Muscle of back (tissue), 11 donors: Measurements from ENCODE around the gene SCAND1. TPM values are rescaled to one million over a fixed set of nuclear protein-coding genes. Genes with fewer than 3 reads are reported as not detected.
"Not testable (repeated sequence)": the region's sequence is repeated elsewhere in the genome, so short reads cannot be mapped to it uniquely, and the experiment has no call there.

Experiments used
- DNase-seq, 3 donors: peaks; one replicate each; pipeline versions ENCODE4 v3.0.0 to v3.0.0-alpha.2; 2013
- polyA plus RNA-seq, 10 donors: library from polyadenylated mRNA; unstranded; fragments of 120-200 nt; gene quantifications; one replicate each; pipeline ENCODE4 v1.2.1, GENCODE V29; 2013; ENCODE audit not compliant: insufficient read length in 10 of 10

Gene SCAND1
- polyA plus RNA-seq, 10 donors: 16.6 to 36.3 (median 21.0) TPM

- DNase-seq: no peak
Measured at GRCh38 chr20:35967979-35968640, 13.8 kb upstream of the SCAND1 start, which contains the start of gene CNBD2. Gene CNBD2 (plus strand): TSS chr20:35968590. CDS start chr20:35968763, 173 bp downstream.

DNA sequence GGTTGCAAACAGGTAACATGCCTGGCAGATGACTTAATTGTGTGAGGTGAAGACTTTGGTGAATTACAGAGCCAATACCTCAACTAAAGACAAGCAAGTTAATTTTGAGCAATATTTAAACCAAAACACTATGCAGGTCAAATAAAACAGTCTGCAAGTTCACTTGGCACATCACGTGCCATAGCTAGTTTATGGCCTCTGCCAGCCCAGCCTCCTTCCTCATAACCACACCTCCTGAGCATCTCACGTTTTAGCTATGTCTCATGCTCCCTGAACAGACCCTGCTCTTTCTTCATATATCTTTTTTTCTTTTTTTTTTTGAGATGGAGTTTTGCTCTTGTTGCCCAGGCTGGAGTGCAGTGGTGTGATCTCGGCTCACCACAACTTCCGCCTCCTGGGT lies 9.6 kb upstream of the SCAND1 start:
- no peak for DNase-seq

DNA sequence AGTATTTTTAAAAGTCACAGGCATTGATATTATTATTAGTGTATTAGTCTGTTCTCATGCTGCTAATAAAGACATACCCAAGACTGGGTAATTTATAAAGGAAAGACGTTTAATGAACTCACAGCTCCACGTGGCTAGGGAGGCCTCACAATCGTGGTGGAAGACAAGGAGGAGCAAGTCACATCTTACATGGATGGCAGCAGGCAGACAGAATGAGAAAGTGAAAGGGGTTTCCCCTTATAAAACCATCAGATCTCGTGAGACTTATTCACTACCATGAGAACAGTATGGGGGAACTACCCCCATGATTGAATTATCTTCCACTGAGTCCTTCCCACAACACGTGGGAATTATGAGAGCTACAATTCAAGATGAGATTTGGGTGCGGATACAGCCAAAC lies 5.0 kb upstream of the SCAND1 start:
- DNase-seq: not testable (repeated sequence)

DNA sequence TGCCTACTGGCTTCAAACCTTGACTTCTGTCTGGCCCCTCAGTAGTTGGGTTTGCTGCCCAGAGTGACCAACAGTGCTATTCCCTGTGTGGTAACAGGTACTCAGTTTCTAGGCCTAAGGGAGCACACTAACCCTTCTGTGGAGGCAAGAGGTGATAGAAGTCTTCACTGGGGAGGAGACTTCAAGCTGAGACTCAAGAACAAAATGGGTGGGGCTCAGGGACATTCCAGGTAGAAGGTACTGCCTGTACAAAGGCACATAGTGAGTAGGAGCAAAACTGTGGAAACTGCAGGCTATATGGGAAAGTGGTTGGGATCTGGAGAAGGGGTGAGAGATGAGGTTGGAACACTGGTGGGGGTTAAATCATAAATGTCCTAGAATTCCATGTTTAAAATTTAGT lies 2.3 kb upstream of the SCAND1 start:
- DNase-seq: no peak

GRCh38 chr20:35954907-35955251 lies 577 bp upstream of the SCAND1 start:
- DNase-seq: no peak

DNA sequence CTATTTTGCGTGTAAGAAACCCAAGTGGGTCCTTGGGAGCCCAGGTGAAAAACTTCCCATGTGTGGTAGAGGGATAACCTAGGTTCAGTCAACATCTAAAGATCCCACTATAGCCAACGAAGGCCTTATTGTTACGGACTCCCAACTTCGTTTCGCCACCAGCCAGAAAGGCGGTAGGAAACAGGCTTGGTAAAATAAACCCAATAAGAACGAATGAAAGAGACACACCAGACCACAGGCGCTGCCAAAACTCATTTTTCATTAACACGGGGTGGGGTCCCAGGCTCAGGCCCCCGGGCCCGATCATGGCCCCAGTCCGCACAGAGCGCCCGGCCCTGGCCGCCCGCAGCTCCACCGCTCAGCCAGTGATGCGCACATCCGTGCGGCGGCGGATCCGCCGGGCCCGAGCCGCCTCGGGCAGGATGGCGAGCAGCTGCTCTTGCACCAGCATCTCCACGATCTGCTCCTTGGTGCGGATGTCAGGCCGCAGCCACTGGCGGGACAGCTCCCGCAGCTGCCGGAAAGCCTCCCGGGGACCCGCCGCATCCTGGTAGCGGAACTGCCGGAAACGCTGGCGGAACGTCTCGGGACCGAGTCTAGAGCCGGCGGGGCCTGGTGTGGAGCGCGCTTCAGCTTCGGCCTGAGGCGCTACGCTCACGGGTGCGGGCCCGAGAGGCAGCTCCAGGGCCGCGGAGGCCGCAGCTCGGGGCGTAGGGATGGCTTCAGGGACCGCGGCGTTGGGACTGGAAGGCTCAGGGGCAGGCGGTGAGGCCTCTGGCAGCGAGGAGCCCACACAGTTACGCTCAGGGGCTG lies 709 bp downstream of the SCAND1 start:
- DNase-seq: peak in 1 of 3 donors; percentile 49

DNA sequence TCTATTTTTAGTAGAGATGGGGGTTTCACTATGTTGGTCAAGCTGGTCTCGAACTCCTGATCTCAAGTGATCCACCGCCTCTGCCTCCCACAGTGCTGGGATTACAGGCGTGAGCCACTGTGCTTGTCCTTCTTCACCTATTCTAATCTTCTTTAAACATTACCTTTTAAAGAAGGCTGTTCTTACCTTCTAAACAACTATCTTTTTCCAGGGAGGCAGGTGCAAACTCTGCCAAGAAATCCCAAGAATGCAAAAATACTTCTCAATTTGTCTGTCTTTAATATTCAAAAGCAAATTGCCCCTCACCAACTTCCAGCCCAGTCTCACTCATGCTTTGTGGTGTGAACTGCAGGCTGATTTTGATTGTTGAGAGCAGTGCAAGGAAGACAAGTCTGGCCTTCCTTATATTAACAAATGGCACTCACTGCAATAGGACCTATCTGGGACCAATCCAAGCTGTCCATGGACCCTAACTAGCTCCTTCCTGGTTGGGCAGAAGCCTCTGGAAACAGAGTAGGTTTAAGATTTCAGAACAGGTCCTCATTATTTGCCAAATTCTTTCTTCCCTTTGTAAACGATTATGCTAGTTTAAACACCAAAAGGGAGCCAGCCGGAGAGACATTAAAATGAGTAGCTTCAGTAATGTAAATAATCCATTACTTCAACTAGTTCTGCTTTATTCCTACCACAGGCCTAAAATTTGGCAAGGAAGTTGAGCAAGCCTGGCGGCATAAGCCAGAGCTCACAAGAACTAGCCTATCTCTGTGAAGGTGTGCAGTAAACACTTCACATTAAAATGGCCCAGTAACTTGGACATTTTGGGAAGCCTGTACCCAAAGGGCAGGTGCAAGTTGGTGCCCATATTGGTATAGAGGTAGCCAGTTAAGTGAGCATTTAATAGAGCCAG lies 1.6 kb downstream of the SCAND1 start:
- peak in 1 of 3 donors; percentile 22 for DNase-seq

DNA sequence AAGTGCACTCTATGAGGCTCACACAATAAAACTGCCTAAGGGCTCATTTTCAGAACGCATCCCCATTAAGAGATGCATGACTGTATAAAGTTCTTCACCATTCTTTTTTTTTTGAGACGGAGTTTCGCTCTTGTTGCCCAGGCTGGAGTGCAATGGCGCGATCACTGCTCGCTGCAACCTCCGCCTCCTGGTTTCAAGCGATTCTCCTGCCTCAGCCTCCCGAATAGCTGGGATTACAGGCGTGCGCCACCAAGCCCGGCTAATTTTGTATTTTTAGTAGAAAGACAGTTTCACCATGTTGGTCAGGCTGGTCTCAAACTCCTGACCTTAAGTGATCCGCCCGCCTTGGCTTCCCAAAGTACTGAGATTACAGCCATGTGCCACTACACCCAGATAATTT lies 2.2 kb downstream of the SCAND1 start:
- DNase-seq: not testable (repeated sequence)

DNA sequence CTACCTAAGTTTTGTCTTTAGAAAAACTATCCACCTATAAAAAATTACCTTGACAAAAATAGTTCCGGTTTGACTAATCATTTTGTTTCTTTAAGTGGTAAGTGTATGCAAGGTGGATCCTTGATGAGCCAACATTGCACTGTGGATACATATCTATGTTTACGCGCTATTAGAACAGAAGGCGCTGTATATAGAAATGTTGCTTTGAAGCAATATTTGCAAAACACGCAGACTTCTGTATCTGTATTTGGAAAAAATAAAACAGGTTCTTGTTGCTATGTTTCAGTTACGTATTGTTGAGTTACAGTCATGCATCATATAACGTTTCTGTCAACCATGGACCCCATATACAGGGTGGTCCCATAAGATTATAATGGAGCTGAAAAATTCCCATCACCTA lies 4.2 kb downstream of the SCAND1 start:
- no peak for DNase-seq

DNA sequence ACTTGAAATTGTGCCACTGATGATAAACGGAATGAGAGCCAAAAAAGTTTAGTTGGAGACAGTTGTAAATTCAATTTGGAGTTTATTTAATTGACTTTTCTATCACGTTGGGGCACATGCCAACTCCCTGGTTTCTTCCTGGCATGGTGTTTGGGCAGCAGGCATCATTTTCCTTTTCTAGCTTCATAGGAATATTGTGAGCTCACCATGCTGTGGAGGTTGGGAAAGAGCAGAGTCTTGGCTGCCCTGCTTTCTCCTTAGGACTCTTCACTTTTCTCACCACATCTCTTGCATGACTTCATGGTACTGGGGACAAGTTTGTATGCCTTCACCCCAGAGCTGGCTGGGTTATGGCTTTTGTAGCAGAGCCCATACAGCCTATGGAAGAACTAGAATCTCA lies 6.4 kb downstream of the SCAND1 start:
- no peak for DNase-seq

DNA sequence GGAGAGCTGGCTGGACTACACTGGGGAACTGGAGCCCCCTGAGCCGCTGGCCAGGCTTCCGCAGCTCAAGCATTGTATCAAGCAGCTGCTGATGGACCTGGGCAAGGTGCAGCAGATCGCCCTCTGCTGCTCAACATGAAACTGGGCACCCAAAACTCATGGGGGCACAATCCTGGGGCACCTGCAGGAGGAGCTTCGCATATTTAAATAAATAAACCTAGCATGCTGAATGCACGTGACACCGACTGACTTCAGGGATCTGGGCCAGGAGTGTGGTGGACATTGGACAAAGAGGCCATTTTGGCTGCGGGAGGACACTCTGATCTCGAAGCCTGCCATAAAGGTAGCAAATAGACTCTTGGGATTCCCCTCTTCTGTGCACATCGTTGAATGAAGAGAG lies 6.8 kb downstream of the SCAND1 start:
- no peak for DNase-seq

GRCh38 chr20:35942243-35942642 lies 12.1 kb downstream of the SCAND1 start:
- no peak for DNase-seq

DNA sequence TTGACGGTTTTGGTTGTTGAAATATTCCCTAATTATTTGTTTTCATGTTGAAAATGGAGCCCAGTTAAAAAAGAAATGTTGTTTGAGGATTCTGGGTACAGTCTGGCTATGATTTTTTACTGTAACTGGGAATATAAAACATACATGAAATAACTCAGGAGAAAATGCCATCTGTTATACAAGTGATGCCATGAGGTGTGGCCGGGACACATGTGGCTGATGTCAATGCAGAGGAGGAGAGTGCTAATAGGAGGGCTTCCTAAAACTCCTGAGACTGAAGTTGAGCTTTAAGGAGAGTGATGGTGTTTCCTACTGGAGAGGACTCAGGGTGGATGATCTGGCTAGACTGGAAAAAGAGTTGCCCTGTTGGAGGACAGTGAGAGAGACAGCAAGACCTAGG lies 12.7 kb downstream of the SCAND1 start:
- no peak for DNase-seq

- no peak for DNase-seq
Measured at GRCh38 chr20:35939264-35939663, 15.0 kb downstream of the SCAND1 start.

DNA sequence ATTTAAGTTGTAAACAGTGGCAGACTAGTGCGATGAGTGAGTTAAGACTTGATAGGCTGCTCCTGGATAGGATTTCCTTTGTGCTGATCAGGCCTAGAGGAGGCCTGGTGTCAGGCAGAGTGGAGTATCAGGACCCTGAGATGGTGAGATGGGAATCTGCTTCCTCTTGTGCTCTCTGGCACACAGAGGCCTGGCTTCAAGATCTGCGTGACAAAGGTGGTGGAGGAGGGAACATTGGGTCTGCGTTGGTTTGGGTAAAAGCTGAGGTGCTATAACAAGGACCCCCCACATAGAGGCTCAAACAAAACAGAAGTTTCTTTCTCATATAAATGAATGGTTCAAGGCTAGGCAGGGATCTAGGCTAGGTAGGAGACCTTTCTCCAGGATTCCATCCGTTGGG lies 20.3 kb downstream of the SCAND1 start:
- DNase-seq: no peak

- DNase-seq: no peak
Measured at GRCh38 chr20:35929301-35929700, 25.0 kb downstream of the SCAND1 start.

GRCh38 chr20:35920523-35920922 lies 33.8 kb downstream of the SCAND1 start:
- no peak for DNase-seq

DNA sequence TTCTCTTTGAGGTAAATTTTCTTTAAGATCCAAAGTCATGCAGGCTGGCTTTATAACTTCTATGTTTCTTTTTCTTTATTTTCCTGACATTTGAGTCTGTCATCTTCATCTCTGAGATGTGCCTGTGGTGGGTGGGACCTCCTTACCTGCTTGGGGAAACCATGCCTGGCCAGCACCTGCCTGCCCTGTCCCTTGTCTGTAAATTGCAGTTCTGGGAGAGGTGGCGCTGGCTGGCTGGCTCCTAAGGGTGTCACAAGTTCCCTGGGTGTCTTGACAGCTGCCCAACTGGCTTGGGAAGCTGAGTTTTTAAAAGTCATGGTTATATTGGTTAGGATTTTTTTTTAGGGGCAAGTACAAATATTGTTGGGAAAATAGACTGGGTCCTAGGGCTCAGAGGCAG lies 36.3 kb downstream of the SCAND1 start:
- no peak for DNase-seq

DNA sequence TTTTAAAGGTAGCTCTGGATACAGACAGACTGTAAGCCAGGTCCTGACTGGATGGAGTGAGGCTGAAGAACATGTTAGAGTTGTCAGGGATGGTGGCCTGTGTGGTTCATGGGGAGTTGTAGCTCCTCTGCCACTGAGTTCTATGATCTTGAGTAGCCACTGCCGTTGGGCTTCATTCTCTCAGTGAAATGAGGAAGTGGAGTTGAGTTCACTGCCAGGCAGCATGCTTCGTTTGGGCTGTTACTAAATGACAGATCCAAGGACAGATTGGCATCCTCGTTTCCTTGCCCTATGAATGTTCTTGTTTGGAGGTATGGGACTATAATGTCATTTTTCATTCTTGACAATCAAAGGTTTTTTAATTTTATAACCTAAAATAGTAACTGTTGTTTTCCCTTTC lies 37.2 kb downstream of the SCAND1 start:
- DNase-seq: no peak

GRCh38 chr20:35912881-35913280 lies 41.4 kb downstream of the SCAND1 start:
- DNase-seq: no peak

DNA sequence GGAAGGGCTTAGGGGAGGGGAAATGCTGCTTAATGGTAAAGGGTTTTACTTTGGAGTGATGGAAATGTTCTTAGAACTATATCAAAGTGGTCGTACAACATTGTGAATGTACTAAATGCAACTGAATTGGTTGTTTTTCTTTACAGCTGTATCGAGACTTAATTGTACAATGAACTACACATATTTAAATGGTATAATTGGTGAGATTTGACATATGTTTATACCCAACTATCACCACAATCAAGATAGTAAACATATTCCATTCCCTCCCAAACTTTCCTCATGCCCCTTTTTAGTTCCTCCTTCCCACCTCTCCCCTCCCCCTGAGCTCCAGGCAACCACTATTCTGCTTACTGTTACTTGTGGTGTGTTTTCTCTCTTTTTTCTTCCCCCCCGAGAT lies 44.0 kb downstream of the SCAND1 start:
- no peak for DNase-seq

- DNase-seq: no peak
Measured at GRCh38 chr20:35909796-35910195, 44.5 kb downstream of the SCAND1 start.
